Hematopoietic multipotent progenitor cell treated with erythropoietin and hydrocortisone succinate and interleukin-3 and kit ligand, for 4 days (in vitro differentiated cells): Measurements from ENCODE around the gene MCTP2.
"Not testable (repeated sequence)": the region's sequence is repeated elsewhere in the genome, so short reads cannot be mapped to it uniquely, and the experiment has no call there.

Experiments
- DNase-seq: peaks from one replicate; pipeline ENCODE4 v3.0.0-alpha.2; 2015

MCTP2 gene

DNA sequence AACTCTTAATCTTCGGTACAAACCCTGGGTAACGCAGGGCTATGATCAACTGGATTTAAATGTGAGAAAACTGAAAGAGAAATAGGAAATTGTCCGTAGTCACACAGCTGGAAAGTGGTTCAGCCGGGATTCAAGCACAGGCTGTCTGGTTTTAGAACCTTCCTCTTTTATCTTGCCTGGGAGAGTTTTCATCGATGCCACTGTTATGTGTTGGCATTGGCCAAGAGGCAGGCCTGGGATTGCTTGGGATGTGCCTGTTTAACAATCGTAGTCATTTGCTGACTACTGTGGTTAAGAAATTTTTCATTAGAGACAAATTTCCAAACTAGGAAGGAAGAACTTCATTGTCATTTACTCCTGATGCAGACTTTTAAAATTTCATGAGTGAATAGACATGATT is 4.3 kb downstream of the MCTP2 start:
- DNase-seq: no peak

DNA sequence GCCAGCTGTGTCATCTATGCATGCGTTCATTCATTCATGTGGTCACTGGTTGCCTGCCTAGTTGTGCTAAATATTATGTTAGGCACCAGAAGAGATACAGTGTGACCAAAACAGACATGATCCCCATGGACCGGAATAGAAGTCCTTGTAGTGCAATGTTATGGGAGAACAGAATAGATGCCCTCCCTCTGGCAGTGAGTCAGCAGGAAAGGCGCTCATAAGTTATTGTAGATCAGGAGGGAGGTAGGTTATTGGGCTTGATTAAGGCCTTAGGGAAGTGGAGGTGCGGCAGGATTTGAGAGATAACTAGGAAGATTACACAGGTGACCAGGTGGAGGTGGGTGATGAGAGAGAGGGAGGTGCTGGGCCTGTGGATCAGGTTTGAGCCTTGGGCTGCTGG is 5.2 kb downstream of the MCTP2 start:
- peak; percentile 49 for DNase-seq

DNA sequence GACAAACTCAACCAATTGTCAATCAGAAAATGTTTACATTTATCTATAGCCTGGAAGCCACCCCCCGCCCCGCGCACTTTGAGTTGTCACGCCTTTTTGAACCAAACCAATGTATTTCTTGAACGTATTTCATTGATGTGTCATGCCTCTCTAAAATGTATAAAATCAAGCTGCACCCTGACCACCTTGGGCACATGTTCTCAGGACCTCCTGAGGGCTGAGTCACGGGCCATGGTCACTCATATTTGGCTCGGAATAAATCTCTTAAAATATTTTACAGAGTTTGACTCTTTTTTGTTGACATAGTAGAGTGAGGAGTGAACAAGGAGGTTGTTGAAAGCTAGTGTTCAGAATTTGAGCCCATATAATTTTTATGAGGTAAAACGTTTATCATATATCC is 6.5 kb downstream of the MCTP2 start:
- no peak for DNase-seq

DNA sequence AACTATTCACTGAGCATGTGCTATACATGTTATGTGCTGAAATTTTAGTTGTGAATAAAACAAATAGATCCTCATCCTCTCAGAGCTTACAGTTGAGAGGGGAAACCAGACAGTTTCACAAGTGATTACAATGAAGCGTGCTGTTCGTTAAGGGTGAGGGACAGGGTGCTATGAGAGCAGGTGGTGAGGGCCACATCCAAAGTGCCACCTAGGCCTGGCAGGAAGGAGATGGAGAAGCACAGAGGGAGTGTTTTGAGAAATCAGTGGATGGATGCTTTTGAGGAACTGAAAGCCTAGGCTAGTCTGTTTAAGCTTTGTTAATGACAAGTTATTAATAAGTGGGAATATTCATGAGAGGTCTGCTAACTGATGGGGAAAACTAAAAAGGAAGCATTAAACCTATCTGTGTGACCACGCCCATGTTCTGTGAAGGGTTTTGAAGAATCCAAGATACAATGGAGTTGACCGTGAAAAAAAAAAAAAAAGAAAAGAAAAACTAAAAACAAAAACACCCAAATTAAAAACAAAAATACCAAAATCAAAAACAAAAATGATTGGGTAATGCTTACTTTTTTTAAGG is 7.3 kb downstream of the MCTP2 start:
- DNase-seq: peak; percentile 62

DNA sequence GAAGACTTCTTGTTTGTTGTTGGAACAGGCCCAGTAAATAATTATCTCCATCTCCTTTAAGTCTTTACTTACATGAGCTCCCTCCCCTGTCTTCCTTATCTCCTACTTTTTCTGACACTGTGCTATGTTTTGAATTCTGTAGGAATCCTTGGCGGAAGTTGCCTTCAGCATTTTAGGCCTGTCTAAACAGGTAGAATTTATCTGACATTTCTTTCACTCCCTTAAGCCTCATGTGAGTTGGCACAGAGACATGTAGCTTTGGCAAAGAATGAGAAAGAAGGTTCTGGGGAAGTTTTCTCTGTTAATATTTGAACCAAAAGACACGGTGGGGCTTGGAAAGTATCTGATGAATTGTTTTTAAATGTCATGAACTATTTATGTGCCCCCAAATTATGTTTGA is 8.1 kb downstream of the MCTP2 start:
- no peak for DNase-seq

DNA sequence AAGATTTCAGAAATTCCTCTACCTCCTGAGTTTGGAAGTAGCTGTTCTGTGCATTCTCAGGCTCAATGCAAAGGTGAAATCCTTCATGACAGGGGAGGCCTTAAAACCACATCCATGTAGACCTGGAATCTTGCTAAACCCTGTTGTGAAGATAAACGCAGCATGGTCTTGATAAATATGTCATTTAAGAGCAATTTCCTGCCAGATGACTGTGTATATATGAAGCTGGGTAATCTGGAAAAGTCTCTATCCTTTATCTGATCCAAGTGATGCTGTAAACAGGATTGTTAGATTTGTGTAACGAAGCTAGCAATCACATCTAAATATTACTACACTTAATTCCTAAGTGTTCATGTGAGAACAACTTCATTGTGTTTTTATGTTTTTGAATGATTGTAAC is 9.1 kb downstream of the MCTP2 start:
- DNase-seq: no peak

DNA sequence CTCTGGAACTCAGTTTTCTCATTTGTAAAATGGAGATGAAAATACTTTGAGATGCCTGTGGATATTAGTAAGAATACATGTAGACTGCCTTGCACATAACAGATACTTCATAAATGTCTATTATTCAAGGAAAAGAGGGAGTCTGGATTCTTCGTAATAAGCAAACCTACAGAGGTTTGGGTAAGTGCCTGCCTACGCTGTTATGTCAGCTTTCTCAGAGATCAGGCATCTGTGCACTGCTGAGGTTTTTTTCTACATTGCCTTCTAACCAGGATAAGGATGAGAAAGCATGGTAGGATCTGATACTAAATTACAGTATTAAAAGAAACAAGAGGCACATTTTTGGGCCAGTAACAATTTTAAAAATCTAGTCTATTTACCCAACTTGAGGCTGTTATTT is 10.9 kb downstream of the MCTP2 start:
- no peak for DNase-seq

DNA sequence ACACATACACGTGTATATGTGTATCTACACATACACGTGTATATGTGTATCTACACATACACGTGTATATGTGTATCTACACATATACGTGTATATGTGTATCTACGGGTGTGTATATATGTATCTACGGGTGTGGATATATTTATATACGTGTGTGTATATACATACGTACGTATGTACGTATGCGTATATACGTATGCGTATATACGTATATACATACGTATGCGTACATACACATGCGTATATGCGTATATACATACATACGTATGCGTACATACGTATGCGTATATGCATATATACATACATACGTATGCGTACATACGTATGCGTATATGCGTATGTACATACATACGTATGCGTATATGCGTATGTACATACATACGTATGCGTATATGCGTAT is 11.6 kb downstream of the MCTP2 start:
- not testable (repeated sequence) for DNase-seq

DNA sequence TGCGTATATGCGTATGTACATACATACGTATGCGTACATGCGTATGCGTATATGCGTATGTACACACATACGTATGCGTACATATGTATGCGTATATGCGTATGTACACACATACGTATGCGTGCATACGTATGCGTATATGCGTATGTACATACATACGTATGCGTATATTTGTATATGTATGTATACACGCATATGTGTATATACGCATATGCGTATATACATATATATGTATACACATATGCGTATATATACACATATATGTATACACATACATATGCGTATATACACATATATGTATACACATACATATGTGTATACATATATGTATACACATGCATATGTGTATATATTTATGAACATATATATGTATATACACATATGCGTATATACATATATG is 12.1 kb downstream of the MCTP2 start:
- no peak for DNase-seq

DNA sequence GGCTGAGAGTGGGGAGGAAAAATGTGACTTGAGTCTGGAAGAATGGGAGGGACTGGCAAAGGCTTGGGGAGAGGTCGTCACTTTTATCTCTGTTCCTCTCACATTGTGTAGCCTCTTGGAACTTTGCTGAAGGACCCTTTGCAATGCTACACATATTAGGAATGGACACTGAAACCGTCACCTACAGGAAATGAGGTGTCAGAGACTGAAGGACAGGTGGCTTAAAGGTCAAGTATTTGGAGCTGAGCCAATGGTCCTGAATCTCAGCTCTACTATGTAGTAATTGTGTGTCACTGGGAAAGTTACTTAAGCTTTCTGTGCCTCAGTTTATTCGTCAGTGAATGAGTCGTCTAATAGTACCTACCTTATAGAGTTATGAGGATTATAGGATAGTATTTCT is 14.7 kb downstream of the MCTP2 start:
- DNase-seq: no peak

DNA sequence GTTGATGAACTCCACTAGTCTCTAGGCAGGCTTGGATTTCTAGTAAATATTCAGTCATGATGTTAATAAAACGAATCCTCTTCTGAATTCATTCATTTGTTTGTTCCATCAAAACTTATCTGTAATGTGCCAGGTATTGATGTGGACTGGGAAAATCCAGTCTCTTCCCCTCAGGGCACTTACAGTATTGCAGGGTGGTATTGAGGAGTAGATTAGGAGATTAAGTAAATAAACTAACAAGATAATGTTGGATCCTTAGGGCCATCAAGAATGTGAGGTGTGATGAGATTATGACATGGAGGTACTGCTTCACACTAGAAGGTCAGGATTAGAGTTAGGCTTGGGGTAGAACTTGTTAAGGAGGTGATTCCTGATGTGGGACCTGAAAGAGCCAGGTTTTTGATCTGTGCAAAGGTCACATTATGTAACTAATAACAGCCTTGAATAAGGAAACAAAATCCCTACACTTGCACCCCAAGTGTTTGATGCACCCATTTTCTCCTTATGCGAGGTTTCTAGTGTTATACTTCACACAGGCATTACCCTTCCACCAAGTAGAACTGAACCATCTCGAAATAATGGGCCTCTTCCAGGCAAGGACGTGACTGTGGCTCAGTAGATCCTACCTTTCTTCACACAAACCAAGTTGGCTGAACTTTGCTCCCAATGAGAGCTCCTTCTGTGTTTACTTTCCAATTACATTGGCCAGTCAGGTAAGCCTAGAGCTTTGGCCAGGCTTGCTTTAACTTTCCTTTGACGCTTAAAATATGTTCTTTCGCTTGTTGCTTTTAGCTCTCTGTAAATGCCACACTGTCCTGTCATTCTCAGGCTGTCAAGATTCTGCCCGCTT is 16.7 kb downstream of the MCTP2 start:
- DNase-seq: no peak

DNA sequence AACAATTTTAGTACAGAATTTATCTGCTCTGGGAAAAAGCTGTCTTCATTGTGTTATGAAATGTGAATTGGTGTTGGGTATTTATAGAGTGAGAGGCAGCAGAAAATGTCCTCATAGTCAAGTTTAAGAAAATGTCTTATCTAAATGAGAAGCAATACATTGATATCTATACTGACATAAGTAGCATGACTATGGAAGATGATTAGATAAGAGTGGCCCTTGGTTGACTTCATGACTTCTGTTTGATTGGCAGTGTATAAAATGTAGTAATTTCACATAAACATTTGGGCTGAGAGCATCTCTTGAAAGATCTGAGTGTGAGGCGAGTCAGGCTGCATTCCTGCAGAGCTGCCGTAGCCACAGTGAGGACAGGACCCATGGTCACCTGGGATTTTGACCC is 19.4 kb downstream of the MCTP2 start:
- peak; percentile 72 for DNase-seq

DNA sequence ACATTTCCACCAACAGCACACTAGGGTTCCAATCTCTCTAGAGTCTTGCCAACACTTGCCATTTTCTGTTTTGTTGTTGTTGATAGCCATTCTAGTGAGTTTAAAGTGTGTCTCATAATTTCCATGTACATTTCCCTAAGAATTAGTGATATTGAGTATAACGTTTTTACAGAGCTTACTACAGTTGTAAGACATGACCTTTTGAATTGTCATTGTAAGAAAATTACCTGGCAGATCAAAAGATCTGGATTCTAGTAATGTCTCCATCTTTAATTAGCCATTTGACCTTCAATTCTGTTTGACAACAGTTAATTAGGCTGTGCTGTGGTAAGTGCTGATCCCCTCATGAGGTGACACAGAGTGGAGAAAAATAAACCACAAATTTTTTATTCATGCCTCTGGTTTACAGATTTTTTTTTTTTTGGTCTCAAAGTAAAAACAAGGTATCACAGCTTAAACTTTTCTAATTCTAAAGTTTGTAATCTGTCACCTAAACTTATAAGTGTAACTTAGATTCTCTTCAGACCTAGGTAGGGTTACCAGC is 20.9 kb downstream of the MCTP2 start:
- no peak for DNase-seq

DNA sequence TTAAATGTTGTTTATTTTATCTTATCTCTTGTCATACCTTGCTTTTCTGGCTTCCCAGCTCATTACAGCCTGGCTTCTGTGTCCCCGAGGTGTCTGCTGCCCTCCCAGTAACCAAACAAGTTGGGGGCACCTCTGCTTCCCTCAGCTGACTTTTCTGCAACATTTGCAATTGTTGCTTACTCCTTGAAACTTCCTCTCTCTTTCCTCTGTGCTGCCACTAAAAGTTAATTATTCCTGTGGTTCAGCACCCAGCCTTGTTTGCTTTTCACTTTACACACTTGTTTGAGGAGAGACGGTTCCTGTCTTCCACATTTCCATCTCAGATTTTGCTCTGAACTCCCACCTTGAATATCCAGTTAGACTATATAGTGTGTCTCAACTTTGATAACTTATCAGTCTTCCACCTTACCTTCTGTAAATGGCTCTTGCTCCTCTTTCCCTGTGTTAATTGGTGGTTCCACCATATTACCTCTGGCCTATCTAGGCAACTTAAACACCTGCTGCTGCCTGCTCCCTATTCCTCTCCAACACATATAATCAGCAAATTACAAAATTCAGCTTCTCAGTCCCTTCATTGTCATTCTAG is 21.6 kb downstream of the MCTP2 start:
- DNase-seq: no peak

DNA sequence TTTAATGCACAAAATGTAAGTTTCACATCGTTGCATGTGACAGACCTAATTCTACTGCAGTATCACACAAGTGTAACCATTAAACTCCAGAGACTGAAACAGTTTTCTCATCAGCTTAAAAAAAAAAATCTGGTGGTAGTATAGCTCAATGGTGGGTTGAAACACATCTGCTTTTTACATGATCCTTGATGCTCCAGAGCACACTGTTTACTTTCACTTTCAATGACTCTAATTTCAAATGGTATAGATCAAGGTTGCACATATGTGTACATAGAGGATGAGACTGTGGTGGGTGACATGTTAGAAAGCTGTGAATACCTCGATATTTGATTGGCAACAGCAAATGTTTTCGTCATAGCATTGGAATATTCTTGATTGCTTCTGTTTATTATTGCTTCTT is 22.4 kb downstream of the MCTP2 start:
- no peak for DNase-seq

DNA sequence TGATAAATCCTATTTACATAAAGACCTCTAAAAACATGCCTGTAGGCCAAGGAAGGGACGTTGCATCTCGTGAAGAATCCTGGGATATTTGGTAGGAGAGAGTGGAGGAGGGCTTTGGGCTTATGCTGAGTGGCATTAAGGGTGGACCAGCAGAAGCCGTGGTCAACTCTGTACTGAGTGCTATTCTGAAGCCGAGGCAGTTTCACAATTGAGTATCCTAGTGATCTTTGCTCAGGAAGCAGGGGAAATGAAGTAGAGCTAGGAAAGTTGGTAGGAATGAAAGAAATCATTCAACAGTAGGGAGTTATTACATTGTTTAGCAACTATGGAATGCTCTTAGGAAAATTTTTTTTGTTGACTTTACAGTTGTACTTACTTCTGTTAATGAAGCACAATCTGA is 24.2 kb downstream of the MCTP2 start:
- no peak for DNase-seq

DNA sequence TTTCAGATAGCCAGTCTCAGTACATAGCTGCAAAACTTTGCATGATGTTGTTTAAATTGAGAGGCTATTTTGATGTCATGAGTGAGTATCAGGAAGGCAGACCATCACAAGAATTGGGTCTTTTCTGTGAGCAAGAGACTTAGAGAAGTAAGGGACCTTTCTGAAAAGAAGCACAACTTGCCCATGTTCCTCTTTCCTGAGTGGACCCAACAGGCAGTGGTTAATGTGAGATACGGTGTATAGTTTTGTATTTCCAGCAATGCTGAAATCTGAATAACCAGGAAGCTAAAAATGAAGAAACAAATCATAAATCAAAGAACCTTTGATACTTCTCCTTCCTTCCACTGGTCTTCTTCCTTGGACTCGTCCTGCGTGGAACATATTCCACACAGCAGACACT is 25.1 kb downstream of the MCTP2 start:
- peak; percentile 59 for DNase-seq

DNA sequence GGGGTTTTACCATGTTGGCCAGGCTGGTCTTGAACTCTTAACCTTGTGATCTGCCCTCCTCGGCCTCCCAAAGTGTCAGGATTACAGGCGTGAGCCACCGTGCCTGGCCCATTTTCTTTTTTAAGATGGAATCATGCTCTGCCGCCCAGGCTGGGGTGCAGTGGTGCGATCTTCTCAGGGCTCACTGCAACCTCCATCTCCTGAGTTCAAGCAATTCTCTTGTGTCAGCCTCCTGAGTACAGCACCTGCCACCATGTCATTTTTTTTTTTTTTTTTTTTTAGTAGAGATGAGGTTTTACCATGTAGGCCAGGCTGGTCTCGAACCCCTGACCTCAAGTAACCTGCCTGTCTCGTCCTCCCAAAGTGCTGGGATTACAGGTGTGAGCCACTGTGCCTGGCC is 26.4 kb downstream of the MCTP2 start:
- not testable (repeated sequence) for DNase-seq

DNA sequence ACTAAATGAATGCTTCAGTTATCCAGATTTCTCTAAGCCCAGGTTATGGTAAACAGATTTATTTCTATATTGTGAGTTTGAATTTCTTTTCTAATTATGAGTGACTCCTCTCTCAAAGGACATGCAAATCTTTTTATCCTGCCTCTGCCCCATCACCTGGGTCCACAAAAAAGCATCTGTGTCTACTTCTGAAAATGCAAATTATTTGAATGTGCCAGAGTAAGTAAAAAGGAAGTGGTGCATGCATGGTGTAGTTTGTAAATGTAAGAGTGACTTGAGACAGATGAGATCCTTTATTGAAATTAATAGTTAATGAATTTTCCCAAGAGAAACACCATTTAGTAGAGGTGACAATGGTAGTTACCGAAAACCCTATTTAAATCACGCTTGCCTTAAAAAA is 26.9 kb downstream of the MCTP2 start:
- no peak for DNase-seq

DNA sequence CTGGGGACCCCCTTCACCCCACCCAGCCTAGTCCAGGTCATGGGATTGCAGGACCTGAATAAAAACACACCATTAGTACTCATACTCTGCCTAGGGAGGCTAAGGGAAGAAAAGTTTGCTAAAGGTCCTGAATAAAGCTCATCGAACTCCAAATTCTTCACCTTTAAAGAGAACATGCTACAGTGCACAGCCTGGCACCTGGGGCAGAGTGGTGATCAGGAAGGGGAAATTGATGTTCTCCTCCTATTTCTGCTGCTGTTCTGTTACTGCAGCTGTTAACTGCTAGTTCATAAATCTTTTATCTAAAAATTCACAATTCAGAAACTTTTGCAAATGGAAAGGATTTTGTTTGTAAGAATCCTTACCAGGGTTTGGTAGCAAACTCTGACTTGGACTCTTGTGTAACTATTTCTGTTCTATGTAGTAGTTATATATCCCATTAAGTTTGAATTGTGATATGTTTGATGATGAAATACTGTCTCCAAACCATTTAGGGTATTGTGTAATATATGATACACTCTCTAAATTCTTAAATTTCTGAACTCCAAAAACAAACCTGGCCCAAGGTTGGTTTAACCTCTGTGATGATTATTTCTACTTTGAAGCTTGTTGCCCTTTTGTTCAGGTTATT is 27.9 kb downstream of the MCTP2 start:
- no peak for DNase-seq

DNA sequence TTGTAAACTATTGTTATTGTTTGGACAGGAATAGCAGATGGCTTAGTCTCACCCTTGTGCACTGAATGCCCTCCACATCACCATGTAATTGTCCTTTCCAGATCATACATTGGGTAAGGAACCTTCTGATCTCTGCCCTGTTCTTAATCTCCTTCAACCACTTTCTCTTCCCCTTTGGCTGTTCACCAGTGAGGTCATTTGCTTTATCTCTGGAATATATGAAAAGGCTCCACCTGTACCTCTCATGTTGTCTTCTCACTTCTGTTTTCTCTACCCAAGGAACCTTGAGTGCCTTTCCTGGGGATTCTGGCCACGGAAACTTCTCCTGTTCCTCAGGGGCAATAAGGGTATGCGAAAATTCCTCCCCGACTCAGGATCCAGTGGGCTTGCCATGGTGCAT is 28.5 kb downstream of the MCTP2 start:
- no peak for DNase-seq

DNA sequence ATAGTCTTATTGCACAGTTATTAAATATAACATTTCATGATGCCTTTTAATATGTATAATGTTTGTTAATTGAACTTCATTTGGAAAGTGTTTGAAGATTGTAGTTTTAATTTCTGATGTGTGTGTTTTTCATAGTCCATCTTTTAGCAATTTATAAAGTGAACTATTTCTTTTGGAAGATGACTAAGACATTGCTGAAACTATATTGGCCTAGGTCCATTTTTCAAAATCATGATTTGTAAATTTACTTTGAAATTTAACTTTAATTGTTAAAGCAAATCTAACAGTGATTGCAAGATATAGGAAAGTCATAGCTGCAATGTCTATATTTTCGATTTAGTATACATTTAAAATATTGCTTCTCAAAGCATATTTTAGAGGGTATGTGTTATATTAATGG is 30.8 kb downstream of the MCTP2 start:
- DNase-seq: no peak

DNA sequence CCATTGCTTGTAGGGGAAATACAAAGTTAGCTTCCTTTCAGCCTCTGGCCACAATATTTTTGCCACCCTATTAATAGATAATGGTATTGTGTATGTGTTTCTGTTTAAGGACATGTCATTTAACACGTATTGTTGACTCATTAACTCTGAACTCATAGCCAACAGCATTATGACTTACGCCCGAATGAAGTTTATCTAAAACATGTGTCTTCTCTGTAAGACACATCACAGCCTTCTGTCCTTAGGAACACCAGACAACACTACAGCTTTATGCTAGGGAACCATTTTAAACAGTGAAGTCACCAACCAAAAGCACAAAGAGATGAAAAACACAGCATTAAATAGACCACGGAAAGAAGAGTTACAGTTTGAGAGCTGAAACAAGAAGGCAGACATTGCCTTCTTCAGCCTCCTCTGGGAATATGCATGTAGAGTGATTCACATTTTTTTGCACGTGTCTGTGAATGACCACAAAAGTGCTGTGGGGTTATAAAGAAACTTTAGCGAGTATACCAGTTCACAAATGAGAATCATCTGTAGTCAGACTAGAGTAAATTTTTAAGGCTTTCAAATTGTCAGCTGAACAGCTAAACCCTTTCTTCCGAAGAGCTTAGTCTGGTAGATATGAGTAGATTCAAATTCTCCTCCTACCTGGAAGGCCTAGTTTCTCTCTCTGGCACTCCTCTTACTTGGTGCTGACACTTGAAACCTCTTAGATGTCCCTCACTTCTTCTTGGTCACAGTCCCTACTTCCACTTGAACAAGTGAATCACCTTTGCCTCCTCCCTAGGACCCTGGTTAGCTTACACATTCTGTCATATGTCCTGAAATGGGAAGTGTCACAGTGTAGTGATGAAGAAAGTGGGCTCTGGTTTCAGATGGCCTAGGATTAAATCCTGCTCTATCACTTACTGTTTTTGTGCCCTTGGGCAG is 32.2 kb downstream of the MCTP2 start:
- no peak for DNase-seq
